SU-DHL-6 (cell line): ENCODE results near the gene NHS.

ENCODE experiments used
- EZH2phosphoT487 ChIP-seq: fragments of 200-600 bp; sonication (generic), shearing (Covaris generic); conservative IDR thresholded peaks from 2 replicates; pipeline ENCODE4 v1.6.1; 2018; ENCODE audit warnings: mild to moderate bottlenecking, antibody characterized with exemption, low read length, moderate library complexity, mixed read lengths
- TF ChIP-seq, protein P1 (sequence below): fragments of 200-600 bp; sonication (generic); IDR thresholded peaks from one replicate; pipeline ENCODE4 v1.5.1; 2017; ENCODE audit warnings: antibody characterized with exemption, mild to moderate bottlenecking, low read length, moderate library complexity; ENCODE audit not compliant: insufficient read depth, poor library complexity, severe bottlenecking

DNA sequence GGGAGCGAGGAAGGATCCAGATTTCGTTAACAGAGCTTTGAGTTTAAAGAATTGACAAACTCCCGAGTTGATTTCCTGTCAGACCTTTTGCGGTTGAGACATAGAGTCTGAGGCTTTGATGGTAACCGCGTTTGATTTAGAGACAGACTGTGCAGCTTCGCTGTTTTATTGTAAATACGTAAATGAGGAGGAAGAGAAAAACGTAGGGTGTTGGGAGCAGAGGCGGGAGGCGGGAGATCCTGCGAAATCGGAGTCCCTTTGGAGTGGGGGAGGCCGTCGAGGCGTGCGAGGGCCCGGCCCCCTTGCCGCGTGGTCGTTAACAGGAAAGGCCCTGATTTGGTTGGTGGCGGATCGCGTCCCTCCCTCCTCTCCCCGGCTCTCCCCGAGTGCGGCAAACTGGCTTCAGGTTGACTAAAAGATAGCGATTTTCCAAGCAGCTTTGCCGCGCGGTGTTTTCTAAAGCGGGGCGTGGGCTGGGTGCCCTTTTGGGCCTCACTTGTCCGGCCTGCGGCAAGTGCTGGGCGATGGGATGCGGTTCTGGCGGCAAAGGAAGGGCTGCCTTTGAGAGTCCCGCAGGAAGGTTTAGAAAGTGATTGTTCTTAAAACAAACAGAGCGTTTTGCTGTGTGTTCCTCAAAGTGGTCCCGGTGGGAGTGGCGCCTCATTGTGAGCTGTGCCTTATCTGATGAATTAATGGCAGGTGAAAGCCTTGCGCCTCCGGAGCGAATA is 363.1 kb downstream of the NHS start:
- TF ChIP-seq, protein P1, sequence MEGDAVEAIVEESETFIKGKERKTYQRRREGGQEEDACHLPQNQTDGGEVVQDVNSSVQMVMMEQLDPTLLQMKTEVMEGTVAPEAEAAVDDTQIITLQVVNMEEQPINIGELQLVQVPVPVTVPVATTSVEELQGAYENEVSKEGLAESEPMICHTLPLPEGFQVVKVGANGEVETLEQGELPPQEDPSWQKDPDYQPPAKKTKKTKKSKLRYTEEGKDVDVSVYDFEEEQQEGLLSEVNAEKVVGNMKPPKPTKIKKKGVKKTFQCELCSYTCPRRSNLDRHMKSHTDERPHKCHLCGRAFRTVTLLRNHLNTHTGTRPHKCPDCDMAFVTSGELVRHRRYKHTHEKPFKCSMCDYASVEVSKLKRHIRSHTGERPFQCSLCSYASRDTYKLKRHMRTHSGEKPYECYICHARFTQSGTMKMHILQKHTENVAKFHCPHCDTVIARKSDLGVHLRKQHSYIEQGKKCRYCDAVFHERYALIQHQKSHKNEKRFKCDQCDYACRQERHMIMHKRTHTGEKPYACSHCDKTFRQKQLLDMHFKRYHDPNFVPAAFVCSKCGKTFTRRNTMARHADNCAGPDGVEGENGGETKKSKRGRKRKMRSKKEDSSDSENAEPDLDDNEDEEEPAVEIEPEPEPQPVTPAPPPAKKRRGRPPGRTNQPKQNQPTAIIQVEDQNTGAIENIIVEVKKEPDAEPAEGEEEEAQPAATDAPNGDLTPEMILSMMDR = no peak
- no peak for TF ChIP-seq EZH2phosphoT487
